ENCODE measurements around the gene KCNQ2. TPM values are rescaled to one million over a fixed set of nuclear protein-coding genes. Genes with fewer than 3 reads are reported as not detected.

The KCNQ2 gene
- total RNA-seq, 1 donor from 2014 or later, result not detected

- DNase-seq (ENCODE audit: low read depth) (no peak), FAIRE-seq (no peak)
- TF ChIP-seq CTCF (IDR thresholded peaks at IDR 0.05; ENCODE audit: insufficient read depth, low read length, severe bottlenecking), result no peak
- peaks cover 8% of the 10 kb centered on the region for H3K27me3 ChIP-seq (ENCODE audit: control insufficient read depth, insufficient read depth, low read length)
- no peak within 1 kb of the TSS for H3K4me3 ChIP-seq (ENCODE audit: low read depth, low read length)
- H3K36me3 ChIP-seq (ENCODE audit: control insufficient read depth, insufficient read depth, low read length), result no peaks in the 10 kb centered on the region
Observed at GRCh38 chr20:63360850-63361518, 111.5 kb downstream of the KCNQ2 start, which contains the start of gene CHRNA4. Gene CHRNA4 (minus strand): TSS chr20:63361349. CDS start chr20:63361165, 184 bp downstream.

DNA sequence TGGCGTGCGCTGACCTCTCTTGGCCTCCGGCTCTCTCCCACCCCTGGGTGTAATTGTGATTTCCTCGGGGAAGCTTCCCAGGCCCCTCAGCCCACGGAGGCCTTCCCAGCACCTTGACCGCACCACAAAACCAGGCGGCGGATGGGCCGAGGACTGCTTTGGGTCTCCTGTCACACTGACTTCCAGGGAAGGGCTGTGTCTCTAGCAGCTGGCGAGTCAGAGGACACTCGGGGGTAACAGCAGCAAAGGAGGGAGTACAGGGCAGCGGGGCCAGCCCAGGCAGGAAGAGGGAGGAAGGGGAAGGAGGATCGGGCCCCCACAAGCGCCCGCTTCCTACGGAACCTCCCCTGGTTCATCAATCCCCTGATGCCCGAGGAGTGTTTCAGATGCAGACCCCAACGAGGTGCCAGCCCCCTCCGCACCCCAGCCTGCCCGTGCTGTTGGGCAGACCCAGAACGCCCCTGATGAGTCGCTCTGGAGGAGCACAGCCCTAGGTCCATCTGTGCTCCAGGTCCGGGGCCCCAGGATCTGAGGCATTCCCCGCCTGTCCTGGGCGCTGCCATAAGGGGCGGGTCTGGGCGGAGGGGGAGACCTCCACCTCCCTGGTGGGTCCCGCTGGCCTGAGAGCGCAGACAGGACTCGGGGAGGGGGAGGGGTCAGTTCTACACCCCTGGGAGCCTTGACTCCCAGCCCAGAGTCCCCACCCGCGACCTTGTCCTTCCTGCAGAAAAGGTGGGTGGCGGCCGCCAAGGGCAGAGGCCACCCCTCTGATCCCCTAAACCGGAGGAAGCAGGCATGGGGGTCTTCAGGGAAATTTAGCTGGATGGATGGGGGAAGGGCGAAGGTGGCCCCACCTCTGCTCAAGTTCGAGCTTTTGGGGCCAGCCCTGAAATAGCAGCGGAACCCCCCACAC lies 112.3 kb downstream of the KCNQ2 start:
- no peak for DNase-seq (ENCODE audit: low read depth)
- no peak overlapping the region for H3K4me3 ChIP-seq (ENCODE audit: low read depth, low read length)
- FAIRE-seq, result no peak

GRCh38 chr20:63359164-63359934 lies 113.1 kb downstream of the KCNQ2 start:
- no peak for TF ChIP-seq CTCF (IDR thresholded peaks at IDR 0.05; ENCODE audit: insufficient read depth, low read length, severe bottlenecking)
- no peaks in the 10 kb centered on the region for H3K36me3 ChIP-seq (ENCODE audit: control insufficient read depth, insufficient read depth, low read length)
- DNase-seq (ENCODE audit: low read depth) (no peak), FAIRE-seq (no peak)
- H3K4me3 ChIP-seq (ENCODE audit: low read depth, low read length), result no peak overlapping the region
- H3K27me3 ChIP-seq (ENCODE audit: control insufficient read depth, insufficient read depth, low read length), result peaks cover 8% of the 10 kb centered on the region

More for the DNA sequence above, 112.3 kb downstream of the KCNQ2 start:
- H3K36me3 ChIP-seq (ENCODE audit: control insufficient read depth, insufficient read depth, low read length), result no peaks in the 10 kb centered on the region
- no peak for TF ChIP-seq CTCF (IDR thresholded peaks at IDR 0.05; ENCODE audit: insufficient read depth, low read length, severe bottlenecking)
- peaks cover 8% of the 10 kb centered on the region for H3K27me3 ChIP-seq (ENCODE audit: control insufficient read depth, insufficient read depth, low read length)

DNA sequence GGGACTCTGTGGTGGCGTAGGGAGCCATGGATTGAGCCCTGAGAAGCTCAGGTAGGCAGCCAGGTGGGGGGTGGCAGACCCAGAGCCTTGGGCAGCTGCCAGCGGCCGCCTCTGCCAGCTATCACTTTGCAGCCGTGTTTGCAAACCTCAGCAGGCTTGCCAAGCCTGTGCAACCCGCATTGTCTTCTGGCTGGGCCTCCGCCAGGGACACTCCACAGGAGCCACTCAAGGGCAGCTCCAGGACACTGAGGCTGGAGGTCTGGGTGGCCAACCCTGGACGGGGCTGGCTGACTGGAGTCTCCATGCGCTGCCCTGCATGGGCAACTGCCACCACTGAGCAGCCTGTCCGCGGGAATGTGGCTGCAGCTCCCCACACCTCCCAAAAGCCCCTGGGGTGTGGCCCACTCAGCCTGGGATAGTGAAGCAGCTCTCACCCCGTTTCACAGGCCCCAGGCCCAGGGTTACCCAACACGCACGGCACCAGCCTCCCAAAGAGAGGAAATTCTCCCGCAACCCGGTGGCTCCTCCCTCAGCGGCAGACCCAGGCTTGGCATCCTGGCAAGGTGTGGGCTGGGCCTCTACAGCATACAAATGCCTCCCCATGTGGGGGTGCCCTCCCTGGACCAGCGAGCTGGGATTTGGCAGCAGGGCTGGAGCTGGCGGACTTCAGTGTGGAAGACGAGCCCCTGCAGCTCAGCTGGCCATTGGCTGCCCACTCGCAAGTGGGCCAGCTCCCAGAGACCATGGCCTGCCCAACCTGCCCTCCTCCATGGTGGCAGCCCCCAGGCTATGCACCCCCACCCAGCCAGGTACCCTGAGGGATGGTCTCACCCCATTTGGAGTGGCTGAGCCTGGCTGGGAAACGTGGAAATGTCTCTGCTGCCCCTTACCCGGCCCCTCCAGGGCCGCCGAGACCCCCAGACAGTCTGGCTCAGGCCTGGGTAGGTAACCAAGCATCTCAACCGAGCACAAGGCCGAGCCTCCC lies 114.2 kb downstream of the KCNQ2 start:
- FAIRE-seq, result no peak
- no peak overlapping the region for H3K4me3 ChIP-seq (ENCODE audit: low read depth, low read length)
- no peak for TF ChIP-seq CTCF (IDR thresholded peaks at IDR 0.05; ENCODE audit: insufficient read depth, low read length, severe bottlenecking)
- peaks cover 8% of the 10 kb centered on the region for H3K27me3 ChIP-seq (ENCODE audit: control insufficient read depth, insufficient read depth, low read length)
- H3K36me3 ChIP-seq (ENCODE audit: control insufficient read depth, insufficient read depth, low read length), result no peaks in the 10 kb centered on the region
- no peak for DNase-seq (ENCODE audit: low read depth)

All from bronchial epithelial cell (primary cell).